ENCODE results near the gene RNASE1.
"Not testable (repeated sequence)": the region's sequence is repeated elsewhere in the genome, so short reads cannot be mapped to it uniquely, and the experiment has no call there.

RNASE1 gene

DNA sequence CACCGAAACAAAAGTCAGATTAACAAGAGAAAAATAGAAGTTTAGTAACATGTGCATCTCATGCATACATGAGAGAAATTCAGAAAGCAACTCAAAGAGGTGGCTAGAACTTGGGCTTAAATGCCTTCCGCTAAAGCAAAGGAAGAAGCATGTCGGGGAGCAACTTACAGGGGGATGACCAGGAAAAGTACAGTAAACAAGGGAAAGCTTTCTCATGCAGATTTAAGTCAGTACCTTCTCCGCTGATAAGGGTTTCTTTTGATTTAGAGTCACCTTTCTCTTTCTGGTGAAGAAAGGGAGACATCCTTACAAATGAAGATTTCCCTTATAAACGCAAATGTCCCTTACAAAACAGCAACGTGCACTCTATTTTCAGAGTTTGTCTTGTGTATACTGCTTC, 27.6 kb downstream of the RNASE1 start:
- DNase-seq: no peak

DNA sequence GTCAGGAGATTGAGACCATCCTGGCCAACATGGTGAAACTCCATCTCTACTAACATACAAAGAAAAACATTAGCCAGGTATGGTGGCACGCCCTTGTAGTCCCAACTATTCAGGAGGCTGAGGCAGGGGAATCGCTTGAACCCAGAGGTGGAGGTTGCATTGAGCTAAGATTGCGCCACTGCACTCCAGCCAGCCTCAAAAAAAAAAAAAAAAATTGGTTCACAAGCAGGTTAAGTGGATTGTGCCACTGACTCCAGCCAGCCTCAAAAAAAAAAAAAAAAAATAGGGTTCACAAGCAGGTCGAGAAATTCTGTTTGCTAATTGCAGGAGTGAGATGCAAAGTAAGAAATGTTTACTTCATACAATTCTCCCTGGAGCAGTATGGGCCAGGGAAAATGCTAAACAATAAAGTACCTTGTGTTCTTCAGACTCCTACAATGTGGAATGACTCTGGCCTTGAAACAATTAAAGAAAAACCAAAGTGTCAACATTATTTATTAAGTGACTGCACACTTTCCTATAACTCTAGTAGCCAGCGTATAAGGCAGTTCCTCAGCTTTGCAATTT, 28.3 kb downstream of the RNASE1 start:
- DNase-seq: no peak

GRCh38 chr14:20772650-20773049, 30.0 kb downstream of the RNASE1 start:
- DNase-seq: no peak

GRCh38 chr14:20769421-20769820, 33.2 kb downstream of the RNASE1 start:
- DNase-seq: no peak

DNA sequence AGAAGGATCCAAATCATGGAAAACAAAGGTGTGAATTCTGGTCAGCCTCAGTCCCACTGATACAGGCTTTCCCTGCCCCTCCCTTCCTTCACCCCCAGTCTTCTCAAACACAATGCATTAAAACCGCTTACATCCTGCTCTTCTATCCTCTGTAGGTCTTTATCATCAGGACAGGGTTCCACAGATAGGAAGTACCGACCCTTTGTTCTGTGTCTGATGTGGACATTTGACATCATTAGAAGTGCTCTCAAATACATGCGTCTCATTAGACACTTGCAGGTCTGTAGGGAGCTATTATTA, 34.1 kb downstream of the RNASE1 start:
- DNase-seq: no peak

DNA sequence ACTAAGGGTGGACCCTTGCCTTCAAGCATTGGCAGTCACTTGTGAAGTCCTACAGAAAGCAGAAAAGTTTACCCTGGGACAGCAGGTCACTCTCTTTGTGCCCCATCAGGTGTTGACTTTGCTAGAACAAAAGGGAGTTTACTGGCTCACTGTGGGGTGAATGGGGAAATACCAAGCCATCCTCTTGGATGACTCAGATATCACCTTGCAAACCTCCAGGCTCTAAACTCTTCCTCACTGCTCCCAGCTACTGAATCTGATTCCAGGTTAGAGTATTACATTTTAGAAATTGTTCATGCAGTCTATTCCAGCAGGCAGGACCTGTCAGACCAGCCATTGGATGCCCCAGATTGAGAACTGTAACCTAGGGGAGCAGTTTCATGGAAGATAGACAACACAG, 41.7 kb downstream of the RNASE1 start:
- no peak for DNase-seq

- DNase-seq: not testable (repeated sequence)
Measured at GRCh38 chr14:20759465-20759864, 43.2 kb downstream of the RNASE1 start.

GRCh38 chr14:20757965-20758364, 44.7 kb downstream of the RNASE1 start:
- DNase-seq: peak in 14 of 56 donors; percentile 0 to 40 (median 2)

- no peak for DNase-seq
Measured at GRCh38 chr14:20755037-20755436, 47.6 kb downstream of the RNASE1 start.

GRCh38 chr14:20754308-20754707, 48.3 kb downstream of the RNASE1 start:
- no peak for DNase-seq

DNA sequence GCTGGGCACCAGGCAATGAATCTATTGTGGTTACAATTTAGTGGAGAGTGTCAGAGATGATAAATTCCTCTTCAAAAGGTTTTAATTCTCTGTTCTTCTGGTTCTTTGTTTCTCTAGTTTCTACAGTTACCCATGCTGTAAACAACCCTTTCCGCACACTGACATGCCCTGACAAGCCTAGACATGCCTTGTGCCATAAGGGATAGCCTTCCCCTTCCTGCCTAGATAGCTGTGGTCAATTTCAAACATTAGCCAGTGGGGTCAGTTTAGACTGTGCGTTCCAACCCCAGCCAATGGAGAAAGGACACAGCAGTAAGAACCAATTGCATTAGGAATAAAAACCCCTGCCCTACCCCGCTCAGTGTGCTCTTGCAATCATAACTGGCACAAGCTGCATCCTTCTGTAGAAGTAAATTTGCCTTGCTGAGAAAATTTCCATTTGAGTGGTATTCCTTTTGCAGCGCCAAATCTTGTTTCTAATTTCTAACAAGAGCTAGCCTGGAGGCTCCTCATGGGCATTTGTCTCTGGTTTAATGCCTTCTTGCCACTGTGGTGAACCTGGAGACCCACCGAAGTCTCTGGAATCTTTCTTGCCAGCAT, 50.6 kb downstream of the RNASE1 start:
- no peak for DNase-seq
